Fibroblast of lung (primary cell): ENCODE results near the gene STIL.

Experiments
- CTCF ChIP-seq, 2 donors: IDR thresholded peaks in 1 of 2; conservative IDR thresholded peaks in 1 of 2; 1 replicate in 1 of 2; 2 replicates in 1 of 2; pipeline ENCODE4 v1.5.1; 2011 to 2012; ENCODE audit warnings: low read length in 2 of 2, control low read depth in 1 of 2, inconsistent platforms in 1 of 2, low read depth in 1 of 2, mild to moderate bottlenecking in 1 of 2
- EZH2 ChIP-seq: IDR thresholded peaks from 2 replicates; pipeline ENCODE4 v1.5.1; 2012; ENCODE audit warnings: low read length, control low read depth, mild to moderate bottlenecking; ENCODE audit errors: missing control alignments

GRCh38 chr1:47211796-47212269, 102.1 kb downstream of the STIL start:
- TF ChIP-seq CTCF (conservative IDR thresholded peaks at IDR 0.05 in 1 of 2, IDR thresholded peaks at IDR 0.05 in 1 of 2; ENCODE audit: low read depth in 1 of 2, low read length in 2 of 2) = no peak
- no peak for TF ChIP-seq EZH2
